CD4-positive, alpha-beta T cell treated with Interleukin-12 subunit alpha and Interleukin-12 subunit beta, for 1 hour (primary cell): ENCODE measurements around the gene AK8.
A peak's percentile ranks its signal among the peaks of the same experiment; 100 is the strongest.

Experiments
- DNase-seq: peaks from one replicate; pipeline ENCODE4 v3.0.0-alpha.2; 2020

AK8 gene

DNA sequence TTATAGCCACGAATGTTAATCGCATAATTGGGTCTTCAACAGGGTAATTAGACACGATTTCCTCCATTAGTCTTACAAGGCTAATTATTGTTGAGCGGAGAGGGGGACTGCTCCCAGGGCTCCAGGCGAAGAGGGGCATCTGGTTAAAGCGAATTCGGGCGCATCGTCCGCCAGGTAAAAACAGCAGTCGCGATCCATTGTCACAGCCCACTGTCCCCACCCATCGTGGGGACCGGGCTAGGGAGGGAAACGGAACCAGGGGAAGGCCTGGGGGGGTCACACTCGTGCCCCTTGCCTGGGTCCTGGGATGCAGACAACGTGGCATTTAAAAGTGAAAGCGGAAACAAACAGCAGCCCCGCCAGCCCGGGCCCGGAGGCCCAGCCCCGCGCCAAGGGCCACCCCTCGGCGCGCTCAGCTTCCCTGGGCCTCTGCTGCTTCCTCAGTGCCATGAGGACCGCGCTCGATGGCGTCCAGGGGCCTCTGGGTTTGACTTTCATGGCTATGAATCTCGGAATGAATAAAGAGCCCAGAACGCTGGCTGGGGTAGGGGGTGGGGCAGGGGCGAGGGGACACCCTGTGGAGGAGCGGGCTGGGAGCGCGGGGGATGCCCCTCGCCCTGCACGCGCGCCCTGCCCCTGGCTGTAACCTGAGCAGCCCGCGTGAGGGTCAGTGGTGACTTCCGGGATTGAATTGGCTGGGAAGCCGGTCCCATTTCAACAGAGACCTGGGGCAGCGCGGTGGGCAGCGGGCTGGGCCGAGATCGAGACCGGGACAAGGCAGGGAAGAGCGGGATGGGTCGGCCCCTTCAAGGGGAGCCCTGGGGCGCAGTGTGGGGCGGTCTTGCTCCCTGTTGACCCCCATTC is 107.9 kb downstream of the AK8 start:
- peak; percentile 66 for DNase-seq

GRCh38 chr9:132768932-132769905 is 108.9 kb downstream of the AK8 start:
- peak; percentile 78 for DNase-seq

GRCh38 chr9:132763574-132763973 is 114.5 kb downstream of the AK8 start:
- DNase-seq: no peak

DNA sequence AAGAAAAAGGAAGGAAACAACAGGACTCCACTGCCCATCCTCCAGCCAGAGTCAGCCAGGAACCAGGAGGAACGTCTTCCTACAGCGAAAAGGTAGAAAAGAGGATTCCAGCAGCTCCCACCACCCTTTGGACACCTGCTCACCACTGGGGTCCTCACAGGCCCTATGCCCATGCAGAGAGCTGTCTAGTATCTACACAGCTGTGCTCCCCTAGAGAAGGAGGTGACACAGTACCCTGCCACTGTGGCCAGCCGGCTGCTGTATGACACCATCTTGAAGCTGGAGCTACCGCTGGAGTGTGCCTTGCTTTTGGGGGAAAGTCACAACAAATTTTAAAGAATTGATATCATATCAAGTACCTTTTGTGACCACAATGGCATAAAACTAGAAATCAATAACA is 115.2 kb downstream of the AK8 start:
- DNase-seq: no peak

GRCh38 chr9:132761602-132762001 is 116.5 kb downstream of the AK8 start:
- DNase-seq: no peak

- DNase-seq: no peak
These were observed 118.0 kb downstream of the AK8 start for GRCh38 chr9:132760057-132760456.

DNA sequence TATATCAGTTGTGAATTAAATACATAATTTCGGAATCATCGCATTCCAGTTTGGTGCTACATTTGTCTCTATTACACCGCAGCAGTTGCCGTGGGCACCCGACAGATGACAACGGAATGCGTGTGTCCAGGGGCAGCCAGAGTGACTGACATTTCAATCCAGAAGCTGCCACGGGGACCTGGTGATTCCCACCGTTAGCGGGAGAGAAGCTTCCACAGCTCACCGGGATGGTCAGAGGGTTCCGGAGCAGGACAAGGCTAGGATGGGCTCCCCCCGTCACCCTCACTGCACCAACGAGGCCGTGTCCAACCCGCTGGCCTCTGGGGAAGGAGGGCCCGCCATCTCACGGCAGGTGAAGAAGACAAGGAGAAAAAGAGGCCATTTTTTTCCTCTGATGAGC is 121.1 kb downstream of the AK8 start:
- DNase-seq: no peak

DNA sequence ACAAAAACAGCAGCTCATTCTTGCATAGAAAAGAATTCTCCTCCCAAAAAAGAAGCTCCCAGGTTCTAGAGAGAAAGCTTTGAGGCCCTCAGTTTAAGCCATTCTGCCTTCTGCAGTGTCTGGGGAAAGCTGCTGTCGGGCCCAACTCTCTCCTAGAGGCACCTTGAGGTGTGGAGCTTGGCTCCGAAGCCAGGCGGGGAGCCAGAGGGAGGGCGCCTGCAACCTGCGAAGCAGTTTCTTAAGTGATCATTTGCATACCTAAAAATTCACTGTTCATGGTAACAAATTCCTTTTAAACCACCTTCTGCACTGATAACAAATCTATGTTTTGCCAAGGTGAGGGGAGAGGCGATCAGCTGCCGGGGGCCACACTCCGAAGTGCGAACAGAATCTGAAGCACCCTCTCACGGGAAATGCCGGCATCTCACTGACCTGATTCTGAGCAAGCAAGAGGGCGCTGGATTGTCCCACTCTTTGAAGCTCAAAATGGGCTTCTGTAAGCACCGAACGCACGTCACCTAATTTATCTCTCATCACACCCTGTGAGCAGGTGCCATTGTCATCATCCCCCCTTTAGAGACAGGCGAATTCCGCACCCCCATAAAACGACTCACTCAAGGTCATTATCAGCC is 121.8 kb downstream of the AK8 start:
- DNase-seq: no peak

- DNase-seq: no peak
These were observed 123.0 kb downstream of the AK8 start for GRCh38 chr9:132755096-132755495.

GRCh38 chr9:132754236-132754635 is 123.8 kb downstream of the AK8 start:
- DNase-seq: no peak

DNA sequence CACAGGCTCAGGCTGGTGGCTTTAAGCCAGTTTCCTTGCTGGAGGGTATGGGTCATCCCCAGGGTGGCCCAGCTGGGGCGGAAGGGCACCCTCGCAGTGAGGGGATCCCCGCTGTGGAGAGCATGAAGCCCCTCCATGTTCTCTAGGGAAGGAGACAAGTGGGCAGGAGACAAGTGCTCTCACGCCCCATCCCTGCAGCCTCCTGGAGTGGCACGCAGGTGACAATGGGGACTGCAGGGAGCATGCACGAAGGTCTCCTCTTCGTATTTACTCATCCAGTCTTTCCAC is 124.5 kb downstream of the AK8 start:
- no peak for DNase-seq

- DNase-seq: no peak
These were observed 125.0 kb downstream of the AK8 start for GRCh38 chr9:132752877-132753592.

GRCh38 chr9:132750668-132751067 is 127.4 kb downstream of the AK8 start:
- DNase-seq: no peak

- DNase-seq: no peak
These were observed 128.8 kb downstream of the AK8 start for GRCh38 chr9:132749306-132749705.

DNA sequence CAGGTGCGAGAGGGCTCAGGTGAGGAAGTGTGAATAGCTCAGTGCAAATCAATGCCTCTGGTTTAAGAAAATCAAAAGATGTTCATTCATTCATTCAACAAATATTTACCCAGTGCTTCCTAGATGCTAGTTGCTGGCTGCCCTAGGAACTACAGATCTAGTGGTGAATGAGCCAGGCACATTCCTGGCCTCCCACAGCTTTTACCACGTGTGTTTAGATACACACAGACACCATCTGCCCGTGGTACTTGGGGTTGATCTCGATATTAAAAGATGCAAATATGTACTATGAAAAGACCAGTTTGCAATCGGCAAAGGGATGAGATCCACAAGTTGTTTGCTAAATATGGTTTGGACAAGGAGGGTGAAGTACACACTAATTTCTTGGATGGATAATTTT is 129.6 kb downstream of the AK8 start:
- DNase-seq: no peak

GRCh38 chr9:132745756-132746709 is 132.1 kb downstream of the AK8 start:
- no peak for DNase-seq

DNA sequence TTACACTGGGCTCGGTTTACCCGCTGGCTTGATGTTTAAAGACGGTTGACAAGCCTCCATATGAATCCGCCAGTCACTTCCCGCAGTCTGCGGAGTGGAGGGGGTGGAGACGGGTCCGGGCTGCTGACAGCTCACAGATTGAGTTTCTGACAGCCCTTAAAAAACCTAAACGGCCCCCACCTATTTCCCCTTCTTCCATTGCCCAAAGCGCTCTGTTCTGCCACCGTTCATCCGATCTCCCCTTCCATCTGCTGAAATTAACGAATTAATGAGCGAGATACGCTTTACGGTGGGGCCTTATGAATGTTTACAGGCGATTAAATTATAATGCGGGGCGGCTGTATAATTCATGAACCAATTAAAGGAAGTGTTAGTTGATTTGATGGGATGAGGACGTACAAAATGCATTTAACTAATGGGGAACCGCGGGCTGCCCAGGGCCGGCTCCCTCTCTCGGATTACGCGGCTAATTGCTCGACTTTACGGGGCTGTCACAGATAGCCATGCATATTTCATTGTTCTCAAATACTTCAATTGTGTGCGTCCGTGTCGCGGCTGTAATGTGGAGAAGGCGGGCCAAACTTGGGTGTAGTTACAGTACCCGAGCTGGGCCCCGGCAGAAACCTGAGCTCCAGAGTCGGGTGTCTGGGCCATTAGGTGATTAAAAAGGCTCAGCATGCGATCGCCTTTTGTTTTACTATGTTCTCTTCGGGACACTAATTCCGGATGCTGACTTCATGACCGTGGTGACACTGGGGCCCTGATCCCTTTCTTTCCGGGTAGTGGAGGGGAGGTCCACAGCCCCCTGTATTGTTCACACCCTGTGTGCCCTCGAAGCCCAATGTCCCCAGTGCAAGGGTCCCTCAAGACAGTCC is 133.0 kb downstream of the AK8 start:
- no peak for DNase-seq

DNA sequence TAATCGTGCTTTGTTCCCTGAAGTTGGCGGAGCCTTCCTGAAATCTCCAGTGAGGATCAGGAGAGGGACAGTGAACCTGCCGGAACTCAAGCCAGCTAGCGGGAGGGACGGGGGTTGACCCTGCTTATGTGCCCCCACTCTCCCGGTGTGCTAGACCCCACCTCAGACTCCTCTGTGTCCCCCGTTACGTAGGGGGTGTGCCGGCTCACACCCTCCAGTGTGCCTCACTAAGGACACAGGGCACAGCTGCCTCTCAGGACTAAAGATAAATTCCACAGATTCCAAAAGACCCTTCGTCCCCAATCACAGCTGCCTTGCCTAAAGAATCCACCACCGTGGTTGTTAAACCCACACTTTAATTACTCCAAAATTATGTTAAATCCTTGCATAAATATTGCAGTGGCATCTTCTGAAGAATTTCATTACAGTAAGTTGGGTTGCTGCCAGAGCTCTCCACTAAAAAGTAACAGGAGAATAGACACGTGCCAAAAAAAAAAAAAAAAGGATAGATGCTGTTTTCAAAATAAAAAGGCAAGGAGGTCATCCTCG is 134.1 kb downstream of the AK8 start:
- no peak for DNase-seq

DNA sequence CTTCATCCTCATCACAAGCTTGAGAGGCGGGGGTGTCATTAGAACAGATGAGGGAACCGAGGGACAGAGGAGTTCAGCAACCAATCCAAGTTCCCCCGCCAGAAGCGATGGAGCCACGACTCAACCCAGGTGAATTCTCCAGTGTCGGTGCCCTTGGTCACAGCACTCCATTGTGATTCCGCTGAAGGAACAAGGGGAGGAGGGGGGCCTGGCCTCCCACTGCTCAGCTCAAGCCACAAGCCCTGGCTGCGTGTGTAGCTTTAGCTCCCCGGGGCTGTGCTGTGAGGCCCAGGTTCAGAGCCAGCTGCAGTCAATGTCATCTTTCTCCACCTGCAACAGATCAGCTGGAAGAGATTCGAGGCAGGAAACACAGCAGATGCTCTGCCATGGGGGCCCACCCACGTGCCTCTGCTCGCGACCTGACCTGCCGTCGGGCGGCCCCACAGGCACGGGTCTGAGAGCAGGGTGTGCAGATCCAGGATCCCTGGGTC is 135.2 kb downstream of the AK8 start:
- DNase-seq: no peak
